B cell (primary cell): ENCODE results near the gene HSPA12A. TPM values are rescaled to one million over a fixed set of nuclear protein-coding genes. Genes with fewer than 3 reads are reported as not detected.

Source experiments
- ATAC-seq: fragments of 200-7000 bp; cut with Tn5 transposase; one replicate; pipeline ENCODE4 v1.10.0; 2021; ENCODE audit warnings: low read depth, mild to moderate bottlenecking, moderate number of reproducible peaks, moderate library complexity
- CTCF ChIA-PET: fragments of 350-600 bp; sonication (Branson Sonifier 250); formaldehyde crosslinking; loops from one replicate; lab custom pipeline; 2021; ENCODE audit warnings: antibody characterized with exemption, inconsistent platforms; lab: Charles Lee
- POLR2A ChIA-PET: fragments of 350-600 bp; sonication (Branson Sonifier 250); formaldehyde crosslinking; loops from one replicate; lab custom pipeline; 2021; ENCODE audit warnings: antibody characterized with exemption; lab: Charles Lee
- DNase-seq: peaks from one replicate; pipeline ENCODE4 v3.0.0; 2013
- H2AFZ ChIP-seq: 2 replicates; pipeline ENCODE4 v1.6.1; 2012; ENCODE audit warnings: mild to moderate bottlenecking, low read depth, low read length; ENCODE audit not compliant: insufficient read depth, poor library complexity, severe bottlenecking
- H3K27ac ChIP-seq, 2 donors: 1 replicate in 1 of 2; 2 replicates in 1 of 2; pipeline ENCODE4 v1.5.1; 2012 to 2013; ENCODE audit warnings: low read length in 2 of 2, mild to moderate bottlenecking in 2 of 2, moderate library complexity in 1 of 2
- H3K27me3 ChIP-seq, 4 experiments: fragments of 200-600 bp in 1 of 4; sonication (generic) in 1 of 4; replicated peaks in 1 of 4; 1 replicate in 2 of 4; 2 replicates in 2 of 4; pipeline versions ENCODE4 v1.6.1 to v1.7.0; 2013 to 2016; ENCODE audit warnings: low read length in 3 of 4, mild to moderate bottlenecking in 2 of 4, mixed read lengths in 1 of 4, moderate library complexity in 1 of 4; ENCODE audit not compliant: insufficient read depth in 4 of 4, control insufficient read depth in 3 of 4; ENCODE audit errors: control extremely low read depth in 1 of 4
- H3K36me3 ChIP-seq, 2 experiments: replicated peaks in 1 of 2; 1 replicate in 1 of 2; 2 replicates in 1 of 2; pipeline versions ENCODE4 v1.6.1 to v1.7.1; 2013; ENCODE audit warnings: low read length in 1 of 2; ENCODE audit not compliant: insufficient read depth in 2 of 2, control insufficient read depth in 1 of 2; ENCODE audit errors: control extremely low read depth in 1 of 2, extremely low read depth in 1 of 2
- H3K4me1 ChIP-seq, 2 donors: fragments of 200-600 bp in 1 of 2; sonication (generic) in 1 of 2; 1 replicate in 1 of 2; 2 replicates in 1 of 2; pipeline versions ENCODE4 v1.5.1 to v1.6.1; 2013 to 2017; ENCODE audit warnings: low read length in 2 of 2; ENCODE audit not compliant: control insufficient read depth in 2 of 2, insufficient read depth in 2 of 2
- H3K4me2 ChIP-seq: replicated peaks from 2 replicates; pipeline ENCODE3; 2012; ENCODE audit warnings: mild to moderate bottlenecking, low read depth, low read length; ENCODE audit not compliant: poor library complexity, severe bottlenecking
- H3K4me3 ChIP-seq, 5 experiments: fragments of 200-600 bp in 1 of 5; sonication (generic) in 1 of 5; 1 replicate in 3 of 5; 2 replicates in 2 of 5; pipeline versions ENCODE4 v1.5.1 to v1.7.0; 2011 to 2016; ENCODE audit warnings: low read length in 4 of 5, mild to moderate bottlenecking in 4 of 5, low read depth in 2 of 5, control low read depth in 1 of 5, moderate library complexity in 1 of 5; ENCODE audit not compliant: insufficient read depth in 1 of 5; ENCODE audit errors: control extremely low read depth in 1 of 5, extremely low read depth in 1 of 5
- H3K79me2 ChIP-seq: fragments of 200-600 bp; sonication (generic); one replicate; pipeline ENCODE4 v1.6.0; 2016; ENCODE audit warnings: low read length; ENCODE audit not compliant: control insufficient read depth, insufficient read depth
- H3K9ac ChIP-seq: fragments of 200-600 bp; sonication (generic); 2 replicates; pipeline ENCODE4 v1.6.1; 2017; ENCODE audit warnings: mild to moderate bottlenecking, low read length, moderate library complexity
- H3K9me3 ChIP-seq, 3 donors: one replicate each; pipeline versions ENCODE4 v1.6.1 to v1.7.1; 2013; ENCODE audit warnings: low read length in 2 of 3; ENCODE audit not compliant: control insufficient read depth in 2 of 3, insufficient read depth in 1 of 3; ENCODE audit errors: control extremely low read depth in 1 of 3
- H4K20me1 ChIP-seq: 2 replicates; pipeline ENCODE4 v1.6.0; 2012; ENCODE audit warnings: mild to moderate bottlenecking, low read length; ENCODE audit not compliant: insufficient read depth, control insufficient read depth, poor library complexity, severe bottlenecking
- H3K27ac Mint-ChIP-seq: one replicate; pipeline ENCODE4 v1.8.0; 2021; ENCODE audit warnings: mixed read lengths
- H3K27me3 Mint-ChIP-seq: one replicate; pipeline ENCODE4 v1.8.0; 2021; ENCODE audit warnings: mixed read lengths
- H3K4me1 Mint-ChIP-seq: one replicate; pipeline ENCODE4 v1.8.0; 2021; ENCODE audit warnings: mixed read lengths
- H3K4me3 Mint-ChIP-seq: one replicate; pipeline ENCODE4 v1.8.0; 2021; ENCODE audit warnings: mixed read lengths
- H3K9me3 Mint-ChIP-seq: one replicate; pipeline ENCODE4 v1.8.0; 2022; ENCODE audit warnings: mixed read lengths; ENCODE audit not compliant: insufficient read depth
- EZH2 ChIP-seq: IDR thresholded peaks from 2 replicates; pipeline ENCODE4 v1.6.1; 2012; ENCODE audit warnings: borderline replicate concordance, low read depth, mild to moderate bottlenecking, moderate library complexity, low read length; ENCODE audit not compliant: insufficient read depth, poor library complexity, severe bottlenecking
- WGBS: methylation state at CpG from one replicate; pipeline ENCODE4 v1.1.5; 2013; ENCODE audit warnings: missing lambda C conversion rate; ENCODE audit not compliant: insufficient coverage; 5-methylcytosine and 5-hydroxymethylcytosine counted together
- intact Hi-C: fragments of 100-400 bp; cut with micrococcal nuclease; formaldehyde crosslinking; loops from one replicate; pipeline ENCODE4 v1.10.0; 2022
- polyA plus RNA-seq: library from polyadenylated mRNA; depleted of rRNA; stranded (reverse); fragments of >200 nt; gene quantifications from 2 replicates; pipeline ENCODE4 v1.2.3, GENCODE V29; 2012
- total RNA-seq, 2 donors: library from RNA; stranded (reverse); fragments of 120-200 nt in 1 of 2; gene quantifications; 1 replicate in 1 of 2; 2 replicates in 1 of 2; pipeline versions ENCODE4 v1.2.3 to v1.2.4, GENCODE V29; 2013 to 2022
- TF ChIP-seq, protein P1 (sequence below): fragments of 200-600 bp; IDR thresholded peaks from one replicate; pipeline ENCODE4 v1.8.0; 2022; ENCODE audit warnings: antibody characterized with exemption, mild to moderate bottlenecking

HSPA12A gene
- total and polyA plus RNA-seq, 2 donors (not counting 1 experiment from before 2014, with no cell fraction given): 2.1 to 17.7 TPM

- Histone ChIP-seq H3K9ac (no peak overlapping the region), H3K79me2 (no peaks in the 10 kb centered on the region), H3K27ac (no peak overlapping the region), H3K4me3 (no peak overlapping the region), H3K27me3 (no peaks in the 10 kb centered on the region), H3K4me1 (no peaks in the 10 kb centered on the region), H3K9me3 (no peaks in the 10 kb centered on the region), H4K20me1 (no peaks in the 10 kb centered on the region), H3K4me2 (no peak overlapping the region), H3K36me3 (no peaks in the 10 kb centered on the region), H2AFZ (no peak overlapping the region)
- H3K4me3 Mint-ChIP-seq: no peak overlapping the region
- intact Hi-C loops: no loop called here
- CTCF ChIA-PET: no interaction called here
- peaks cover 25% of the 10 kb centered on the region for H3K27me3 Mint-ChIP-seq
- no peak for TF ChIP-seq EZH2
- TF ChIP-seq, protein P1, sequence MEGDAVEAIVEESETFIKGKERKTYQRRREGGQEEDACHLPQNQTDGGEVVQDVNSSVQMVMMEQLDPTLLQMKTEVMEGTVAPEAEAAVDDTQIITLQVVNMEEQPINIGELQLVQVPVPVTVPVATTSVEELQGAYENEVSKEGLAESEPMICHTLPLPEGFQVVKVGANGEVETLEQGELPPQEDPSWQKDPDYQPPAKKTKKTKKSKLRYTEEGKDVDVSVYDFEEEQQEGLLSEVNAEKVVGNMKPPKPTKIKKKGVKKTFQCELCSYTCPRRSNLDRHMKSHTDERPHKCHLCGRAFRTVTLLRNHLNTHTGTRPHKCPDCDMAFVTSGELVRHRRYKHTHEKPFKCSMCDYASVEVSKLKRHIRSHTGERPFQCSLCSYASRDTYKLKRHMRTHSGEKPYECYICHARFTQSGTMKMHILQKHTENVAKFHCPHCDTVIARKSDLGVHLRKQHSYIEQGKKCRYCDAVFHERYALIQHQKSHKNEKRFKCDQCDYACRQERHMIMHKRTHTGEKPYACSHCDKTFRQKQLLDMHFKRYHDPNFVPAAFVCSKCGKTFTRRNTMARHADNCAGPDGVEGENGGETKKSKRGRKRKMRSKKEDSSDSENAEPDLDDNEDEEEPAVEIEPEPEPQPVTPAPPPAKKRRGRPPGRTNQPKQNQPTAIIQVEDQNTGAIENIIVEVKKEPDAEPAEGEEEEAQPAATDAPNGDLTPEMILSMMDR: no peak
- 81% methylated on average over 4 of the region's 4 CpGs for WGBS
- DNase-seq (no peak), ATAC-seq (no peak)
- H3K9me3 Mint-ChIP-seq: no peaks in the 10 kb centered on the region
- POLR2A ChIA-PET: no interaction called here
- no peak overlapping the region for H3K27ac Mint-ChIP-seq
- H3K4me1 Mint-ChIP-seq: no peaks in the 10 kb centered on the region
These were observed 26.4 kb upstream of the HSPA12A start for GRCh38 chr10:116768786-116769185.

GRCh38 chr10:116766837-116767634 lies 24.7 kb upstream of the HSPA12A start:
- Mint-ChIP-seq H3K27ac (no peak overlapping the region), H3K4me1 (no peaks in the 10 kb centered on the region), H3K27me3 (peaks cover 34% of the 10 kb centered on the region), H3K4me3 (no peak overlapping the region), H3K9me3 (no peaks in the 10 kb centered on the region)
- ATAC-seq (no peak), DNase-seq (no peak)
- Histone ChIP-seq H3K36me3 (no peaks in the 10 kb centered on the region), H2AFZ (no peak overlapping the region), H3K27ac (no peak overlapping the region), H4K20me1 (no peaks in the 10 kb centered on the region), H3K79me2 (no peaks in the 10 kb centered on the region), H3K27me3 (peaks cover 0 to 3% (median 0%) of the 10 kb centered on the region in 4 experiments), H3K9ac (no peak overlapping the region), H3K4me2 (no peak overlapping the region), H3K4me3 (no peak overlapping the region), H3K9me3 (no peaks in the 10 kb centered on the region), H3K4me1 (no peaks in the 10 kb centered on the region)
- ChIA-PET POLR2A (no interaction called here), CTCF (interaction anchor here (1.4 kb wide), 1 partner anchor 450 kb away, joined by 4 read pairs; no protein-coding TSS in a partner anchor)
- no peak for TF ChIP-seq EZH2
- TF ChIP-seq, protein P1: no peak
- 25% methylated on average over 9 of the region's 13 CpGs for WGBS
- intact Hi-C loops: no loop called here
